NCI-H526 treated with DMSO at 0.1 percent for 48 hours (cell line): ENCODE results near the gene CALML5.
"Not testable (repeated sequence)": the region's sequence is repeated elsewhere in the genome, so short reads cannot be mapped to it uniquely, and the experiment has no call there.

Source experiments
- DNase-seq: peaks from one replicate; lab custom pipeline; 2025; lab: John Stamatoyannopoulos, UW

CALML5 gene

GRCh38 chr10:5481121-5481520, 18.2 kb downstream of the CALML5 start:
- DNase-seq: no peak

DNA sequence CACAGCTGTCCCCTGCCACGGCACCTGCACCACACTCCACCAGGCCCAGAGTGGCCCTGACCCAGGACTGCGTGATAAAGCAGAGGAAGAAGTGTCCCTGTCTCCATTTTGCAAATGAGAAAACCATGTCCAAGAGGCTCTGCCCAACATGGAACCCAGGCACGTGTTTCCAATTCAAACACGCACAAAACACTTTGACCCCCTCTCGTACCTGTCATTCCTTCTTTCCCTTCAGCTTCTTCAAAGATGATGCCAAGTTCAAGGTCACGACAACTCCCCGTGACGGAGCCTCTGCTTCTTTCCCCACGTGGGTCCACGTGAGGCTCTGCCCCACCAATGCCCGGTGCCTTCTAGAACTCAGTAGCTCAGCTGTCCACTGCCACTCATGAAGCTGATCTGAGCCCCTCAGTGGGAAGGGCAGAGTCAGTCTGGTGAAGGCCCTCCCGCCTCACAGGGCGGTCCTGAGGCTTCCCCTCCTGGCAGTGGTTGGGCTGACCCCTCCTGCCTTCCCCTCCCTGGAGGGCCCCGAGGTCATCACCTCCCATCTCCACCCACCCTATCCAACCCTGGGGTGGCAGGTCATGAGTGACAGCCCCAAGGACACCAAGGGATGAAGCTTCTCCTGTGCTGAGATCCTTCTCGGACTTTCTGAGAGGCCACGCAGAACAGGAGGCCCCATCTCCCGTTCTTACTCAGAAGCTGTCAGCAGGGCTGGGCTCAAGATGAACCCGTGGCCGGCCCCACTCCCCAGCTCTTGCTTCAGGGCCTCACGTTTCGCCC, 19.0 kb downstream of the CALML5 start:
- no peak for DNase-seq

- DNase-seq: no peak
Measured at GRCh38 chr10:5479481-5480161, 19.7 kb downstream of the CALML5 start.

GRCh38 chr10:5478694-5479305, 20.6 kb downstream of the CALML5 start:
- no peak for DNase-seq

- DNase-seq: no peak
Measured at GRCh38 chr10:5477948-5478693, 21.2 kb downstream of the CALML5 start.

DNA sequence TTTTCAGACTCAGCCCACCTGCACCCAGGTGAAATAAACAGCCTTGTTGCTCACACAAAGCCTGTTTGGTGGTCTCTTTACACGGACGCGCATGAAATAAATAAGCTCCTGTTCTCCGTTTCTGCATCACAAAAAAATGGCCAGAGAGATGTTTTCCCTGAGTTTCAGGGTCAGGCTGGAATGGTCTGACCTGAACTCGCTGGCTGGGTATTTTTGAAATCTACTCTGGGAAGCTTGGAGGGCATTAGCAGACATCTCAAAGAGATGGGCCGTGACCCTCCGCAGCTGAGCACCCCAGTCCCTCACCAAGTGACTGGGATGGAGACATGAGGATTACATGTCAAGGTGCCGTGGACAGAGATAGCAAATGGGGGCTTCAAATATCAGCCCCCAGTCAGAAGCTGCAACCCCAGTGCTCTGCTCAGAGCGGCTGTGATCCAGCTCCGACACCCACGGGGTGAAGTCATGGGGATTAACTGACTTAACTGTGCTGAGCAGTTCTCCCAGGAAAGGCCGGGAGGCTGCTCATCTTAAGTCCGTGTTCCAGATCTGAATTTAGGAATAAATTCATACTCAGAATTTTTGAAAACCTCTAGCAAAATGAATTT, 22.3 kb downstream of the CALML5 start:
- DNase-seq: no peak

GRCh38 chr10:5475974-5476807, 23.2 kb downstream of the CALML5 start:
- DNase-seq: not testable (repeated sequence)

- DNase-seq: not testable (repeated sequence)
Measured at GRCh38 chr10:5475088-5475487, 24.3 kb downstream of the CALML5 start.

- not testable (repeated sequence) for DNase-seq
Measured at GRCh38 chr10:5474642-5475041, 24.7 kb downstream of the CALML5 start.

DNA sequence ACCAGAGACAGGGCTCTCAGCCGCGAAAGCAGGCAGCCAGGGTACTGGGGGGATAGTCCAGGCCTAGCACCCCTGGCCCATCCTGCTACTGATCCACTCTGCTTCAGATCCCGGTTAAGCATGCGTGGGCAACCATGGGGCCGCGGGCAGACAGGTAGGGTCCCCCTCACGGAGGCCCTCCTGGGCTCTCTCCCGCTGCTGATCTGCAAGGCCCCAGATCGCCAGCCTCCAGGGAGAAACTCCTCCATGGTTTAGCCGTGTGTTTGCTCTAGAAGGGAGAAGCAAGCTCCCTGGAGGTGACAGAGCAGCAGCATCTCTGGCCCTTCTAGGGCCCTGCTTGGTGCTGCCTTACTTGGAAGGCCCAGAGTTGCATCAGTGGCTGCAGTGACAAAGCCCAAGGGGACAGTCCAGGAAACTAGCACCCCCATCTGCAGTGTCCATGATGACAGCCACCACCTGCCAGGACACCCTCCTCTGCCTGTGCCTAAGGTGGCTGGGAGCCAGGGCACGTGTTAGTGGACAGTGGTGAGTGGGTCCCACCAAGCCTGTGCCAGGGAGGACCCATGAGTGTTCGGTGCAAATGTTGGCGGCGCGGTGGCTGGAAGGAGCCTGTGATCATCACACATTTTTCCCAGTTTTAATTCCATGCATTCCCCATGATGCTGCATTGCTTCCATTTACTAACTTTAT, 29.2 kb downstream of the CALML5 start:
- no peak for DNase-seq

GRCh38 chr10:5469353-5470061, 29.9 kb downstream of the CALML5 start:
- no peak for DNase-seq

DNA sequence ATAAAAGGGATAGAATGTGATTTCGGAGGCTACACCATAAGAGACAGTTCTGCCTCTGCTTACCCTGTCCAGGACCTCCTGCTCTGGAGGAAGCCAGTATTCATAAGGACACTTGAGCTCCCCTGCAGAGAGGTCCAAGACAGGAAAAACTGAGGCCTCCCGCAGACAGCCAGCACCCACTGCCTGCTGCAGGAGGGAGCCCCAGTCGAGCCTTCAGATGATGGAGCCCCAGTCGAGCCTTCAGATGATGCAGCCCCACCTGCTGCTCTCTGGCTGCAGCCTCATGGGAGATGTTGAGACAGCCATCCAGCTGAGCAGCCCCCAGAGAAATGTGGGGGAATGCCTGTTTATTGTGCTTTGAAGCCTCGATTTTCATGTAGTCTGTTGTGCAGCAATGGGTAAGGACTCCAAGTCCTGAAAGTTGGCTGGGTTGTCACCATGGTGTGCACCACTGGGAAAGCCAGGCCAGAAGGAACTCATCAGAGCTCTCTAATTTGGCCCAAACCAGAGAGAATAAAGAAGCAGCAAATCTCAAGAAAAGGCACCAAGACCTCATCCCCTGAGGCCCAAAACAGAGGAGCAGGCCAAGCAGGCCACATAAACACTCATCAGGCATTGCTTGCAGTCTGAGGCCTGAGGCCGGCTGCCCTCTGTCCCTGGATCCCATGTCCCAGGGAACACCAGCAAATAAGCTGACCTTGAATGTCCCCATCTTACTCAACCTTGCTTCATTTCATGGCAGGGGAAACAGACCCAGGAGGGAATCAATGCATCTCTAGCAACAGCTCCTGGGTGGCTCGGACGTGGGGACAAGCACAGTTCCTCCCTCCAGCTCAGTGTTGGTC, 30.9 kb downstream of the CALML5 start:
- DNase-seq: no peak

DNA sequence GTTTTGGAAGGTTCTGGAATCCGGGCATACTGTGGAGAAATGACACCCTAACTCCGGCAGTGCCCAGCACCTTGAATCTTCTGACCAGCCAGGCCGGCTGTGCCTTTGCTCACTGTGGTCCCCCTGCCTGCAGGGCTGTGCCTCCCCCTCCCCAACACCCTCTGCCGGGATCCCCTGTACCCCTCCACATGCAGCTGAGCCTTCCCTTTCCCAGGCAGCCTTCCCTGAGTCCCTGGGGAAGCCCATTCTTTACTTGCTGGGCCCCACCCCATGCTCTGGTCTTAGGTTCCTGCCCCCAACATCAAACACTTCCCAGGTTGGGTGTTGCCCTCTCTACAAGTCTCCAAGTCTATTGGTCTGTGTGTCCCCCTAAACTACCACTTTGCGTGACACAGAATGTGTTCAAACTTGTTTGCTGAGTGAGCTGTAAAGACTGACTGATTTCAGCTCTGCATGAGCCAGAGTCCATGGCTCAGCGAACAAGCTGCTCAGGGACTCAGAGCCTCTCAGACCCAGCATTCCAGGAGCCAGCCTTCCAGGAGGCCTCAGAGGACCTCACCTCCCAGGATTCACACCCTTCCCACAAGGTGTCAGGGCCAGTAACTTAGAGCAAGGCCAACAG, 31.6 kb downstream of the CALML5 start:
- no peak for DNase-seq

GRCh38 chr10:5467207-5467535, 32.2 kb downstream of the CALML5 start:
- DNase-seq: no peak

DNA sequence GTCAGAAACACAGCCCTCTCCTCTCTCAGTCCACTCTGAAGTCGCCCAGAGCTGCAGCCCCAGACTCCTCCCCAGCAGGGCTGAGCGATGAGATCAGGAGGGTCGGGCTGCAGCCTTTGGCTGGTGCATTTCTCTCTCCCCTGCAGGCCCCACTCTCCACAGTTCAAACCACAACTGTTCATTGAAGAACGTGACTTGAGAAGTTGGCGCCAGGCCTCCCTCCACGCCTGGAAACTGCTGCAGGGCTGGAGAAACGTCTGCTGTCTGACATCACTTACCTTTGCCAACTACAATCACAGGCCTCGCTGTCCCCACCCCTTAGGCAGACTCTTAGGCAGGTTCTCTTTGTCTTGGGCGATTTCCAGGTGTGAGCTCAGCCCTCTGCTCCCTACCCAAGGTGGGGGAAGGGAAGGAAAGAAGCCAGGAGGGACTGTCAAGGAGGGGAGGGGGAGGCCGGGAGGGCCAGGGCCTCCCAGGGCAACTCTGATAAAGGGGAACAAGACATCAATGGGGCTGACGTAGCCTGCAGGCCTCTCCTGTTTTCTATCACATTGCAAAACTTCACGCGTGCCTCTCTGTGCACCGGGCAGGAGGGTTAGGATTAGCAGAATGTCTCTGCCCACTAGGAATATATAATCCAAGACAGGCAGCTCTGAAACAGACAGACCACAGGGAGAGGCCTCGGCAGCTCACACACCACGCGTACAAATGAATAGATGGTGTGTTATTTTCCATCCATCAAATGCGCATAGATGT, 32.7 kb downstream of the CALML5 start:
- DNase-seq: peak; percentile 2

GRCh38 chr10:5465976-5466450, 33.4 kb downstream of the CALML5 start:
- peak; percentile 76 for DNase-seq

DNA sequence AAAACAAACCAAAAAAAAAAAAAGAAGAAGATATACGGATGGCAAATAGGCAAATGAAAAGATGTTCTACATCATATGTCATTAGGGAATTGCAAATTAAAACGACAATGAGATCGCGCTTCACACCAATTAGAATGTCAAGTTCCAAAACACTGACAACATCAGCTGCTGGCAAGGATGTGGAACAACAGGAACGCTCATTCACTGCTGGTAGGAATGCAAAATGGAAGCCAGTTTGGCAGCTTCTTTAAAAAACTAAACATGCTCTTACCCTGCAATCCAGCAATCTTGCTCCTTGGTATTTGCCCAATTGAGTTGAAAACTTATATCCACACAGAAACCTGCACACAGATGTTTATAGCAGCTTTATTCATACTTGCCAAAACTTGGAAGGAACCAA, 34.8 kb downstream of the CALML5 start:
- no peak for DNase-seq

GRCh38 chr10:5462841-5463293, 36.5 kb downstream of the CALML5 start:
- DNase-seq: no peak
